NCI-H345 (cell line): ENCODE data around the gene CDKL1.
"Not testable (repeated sequence)": the region's sequence is repeated elsewhere in the genome, so short reads cannot be mapped to it uniquely, and the experiment has no call there.

Experiments used
- DNase-seq: peaks from one replicate; lab custom pipeline; 2025; lab: John Stamatoyannopoulos, UW

The CDKL1 gene

GRCh38 chr14:50357753-50358395 lies 38.8 kb downstream of the CDKL1 start:
- DNase-seq = no peak

- DNase-seq = no peak
Measured at GRCh38 chr14:50357124-50357523, 39.6 kb downstream of the CDKL1 start.

DNA sequence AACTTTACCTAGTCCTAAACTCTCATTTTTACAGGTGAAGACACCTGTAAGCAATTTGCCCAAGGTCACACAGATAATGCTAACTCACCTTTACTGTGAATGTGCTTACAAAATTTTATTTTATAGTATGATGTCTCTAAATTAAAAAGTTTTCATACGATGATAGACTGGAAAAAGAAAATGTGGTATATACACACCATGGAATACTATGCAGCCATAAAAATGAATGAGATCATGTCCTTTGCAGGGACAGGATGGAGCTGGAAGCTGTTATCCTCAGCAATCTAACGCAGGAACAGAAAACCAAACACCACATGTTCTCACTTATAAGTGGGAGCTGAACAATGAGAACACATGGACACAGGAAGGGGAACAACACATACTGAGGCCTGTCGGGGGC lies 40.4 kb downstream of the CDKL1 start:
- not testable (repeated sequence) for DNase-seq

DNA sequence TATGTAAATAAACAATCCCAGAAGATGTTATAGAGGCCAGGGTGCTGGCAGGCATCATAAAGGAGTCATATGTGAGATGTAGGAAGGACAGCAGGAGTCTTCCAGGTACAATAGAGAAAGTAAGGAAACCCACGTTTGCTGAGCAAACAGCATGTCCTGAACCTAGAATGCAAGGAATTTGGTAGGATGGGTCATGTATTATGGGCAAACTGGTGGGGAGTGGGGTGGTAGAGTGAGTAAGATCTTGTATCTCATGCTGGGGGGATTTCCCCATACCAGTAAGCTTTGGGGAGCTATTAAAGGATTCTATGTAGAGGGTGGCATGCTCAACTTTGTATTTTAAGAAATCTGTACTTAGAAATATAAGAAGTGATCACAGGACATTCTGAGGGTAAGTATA lies 41.0 kb downstream of the CDKL1 start:
- DNase-seq = no peak

GRCh38 chr14:50354527-50354926 lies 42.2 kb downstream of the CDKL1 start:
- DNase-seq = no peak

GRCh38 chr14:50353126-50353525 lies 43.6 kb downstream of the CDKL1 start:
- no peak for DNase-seq

DNA sequence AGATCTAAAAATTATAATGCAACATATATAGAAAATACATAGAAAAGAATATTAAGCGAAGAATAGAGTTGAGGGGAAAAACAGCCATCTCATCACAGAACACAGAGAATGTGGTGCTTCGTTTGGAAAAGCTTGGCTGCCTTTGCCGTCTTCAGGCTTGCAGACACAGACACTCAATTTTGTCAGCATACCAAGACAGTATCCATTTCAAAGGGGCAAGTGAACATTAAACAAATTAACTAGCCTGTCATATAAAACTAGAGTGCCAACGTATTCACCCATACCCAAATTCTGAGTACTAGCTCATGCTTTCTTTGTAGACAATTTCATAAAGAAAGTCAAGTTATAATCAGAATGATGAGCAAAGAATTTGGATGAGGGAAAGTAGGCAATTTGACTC lies 44.1 kb downstream of the CDKL1 start:
- DNase-seq = no peak

- DNase-seq = no peak
Measured at GRCh38 chr14:50350975-50351374, 45.7 kb downstream of the CDKL1 start.

DNA sequence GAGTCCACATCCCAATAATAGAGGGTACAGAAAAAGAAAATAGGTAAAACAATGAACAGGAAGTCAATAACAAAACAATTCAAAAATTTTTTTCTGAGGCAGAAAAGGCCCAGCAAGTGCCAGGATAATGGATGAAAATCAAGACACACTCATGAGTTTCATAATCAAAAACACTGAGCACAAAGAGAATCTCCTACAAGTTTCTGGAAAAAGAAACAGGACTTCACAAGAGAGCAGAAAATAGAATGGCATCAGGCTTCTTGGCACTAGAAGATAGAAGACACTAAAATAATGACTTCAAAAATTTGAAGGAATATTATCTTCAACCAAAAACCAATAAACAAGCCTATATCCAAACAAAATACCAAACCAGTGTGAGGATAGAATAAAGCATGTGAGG lies 47.7 kb downstream of the CDKL1 start:
- DNase-seq = no peak

- DNase-seq = no peak
Measured at GRCh38 chr14:50347521-50347920, 49.2 kb downstream of the CDKL1 start.

- no peak for DNase-seq
Measured at GRCh38 chr14:50345846-50346422, 50.7 kb downstream of the CDKL1 start.

DNA sequence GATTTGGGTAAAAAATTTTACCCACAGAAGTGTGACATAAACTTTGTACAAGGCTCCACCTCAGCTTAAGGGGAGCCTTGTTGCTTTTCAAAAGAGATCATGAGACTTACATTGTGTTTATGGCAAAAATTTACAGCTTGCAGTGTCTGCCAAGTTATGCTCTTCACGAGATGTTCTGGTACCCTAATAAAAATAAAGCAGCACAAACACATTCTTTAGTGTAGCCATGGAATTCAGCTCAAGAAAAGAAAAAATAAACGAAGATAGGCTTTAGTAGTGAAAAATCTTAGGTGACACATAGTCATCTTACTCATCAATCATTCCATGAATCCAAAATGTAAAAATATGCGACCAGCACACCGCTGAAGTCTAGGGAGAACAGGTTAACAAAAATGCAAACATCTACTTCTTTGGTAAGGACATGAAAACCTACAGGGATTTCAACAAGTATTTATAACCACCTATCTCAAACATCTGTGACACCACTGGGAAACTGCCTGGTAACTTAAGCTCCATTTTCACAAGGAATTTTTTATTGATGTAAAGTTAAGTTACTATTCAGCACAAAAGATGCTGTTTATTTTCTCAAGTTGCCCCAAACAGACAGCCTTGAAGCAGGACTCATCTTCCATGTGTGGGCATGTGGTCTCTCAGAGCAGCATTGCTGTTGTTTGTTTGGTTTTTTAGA lies 51.7 kb downstream of the CDKL1 start:
- no peak for DNase-seq

DNA sequence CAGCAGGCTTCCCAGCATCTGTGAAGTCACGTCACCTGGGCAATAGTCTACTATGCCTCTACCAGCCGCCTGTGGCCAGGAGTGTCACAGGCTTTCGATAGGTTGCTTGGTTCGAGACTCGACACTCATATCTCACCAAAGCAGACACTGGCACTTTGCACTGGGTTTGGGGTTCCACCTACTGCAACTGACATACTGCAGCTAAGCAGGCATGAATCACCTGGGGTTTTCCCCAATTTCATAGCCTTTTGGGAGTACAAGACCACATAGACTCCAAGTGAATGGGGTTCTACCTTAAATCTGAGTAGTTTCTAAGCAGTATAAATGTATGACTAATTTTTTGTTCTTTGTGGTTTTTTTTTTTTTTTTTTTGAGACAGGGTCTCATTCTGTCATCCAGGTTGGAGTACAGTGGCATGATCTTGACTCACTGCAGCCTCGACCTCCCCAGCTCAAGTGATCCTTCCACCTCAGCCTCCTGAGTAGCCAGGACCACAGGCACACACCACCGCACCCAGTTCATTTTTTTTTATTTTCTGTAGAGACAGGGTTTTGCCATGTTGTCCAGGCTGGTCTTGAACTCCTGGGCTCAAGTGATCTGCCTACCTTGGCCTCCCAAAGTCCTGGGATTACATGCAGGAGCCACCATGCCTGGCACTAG lies 52.4 kb downstream of the CDKL1 start:
- no peak for DNase-seq

DNA sequence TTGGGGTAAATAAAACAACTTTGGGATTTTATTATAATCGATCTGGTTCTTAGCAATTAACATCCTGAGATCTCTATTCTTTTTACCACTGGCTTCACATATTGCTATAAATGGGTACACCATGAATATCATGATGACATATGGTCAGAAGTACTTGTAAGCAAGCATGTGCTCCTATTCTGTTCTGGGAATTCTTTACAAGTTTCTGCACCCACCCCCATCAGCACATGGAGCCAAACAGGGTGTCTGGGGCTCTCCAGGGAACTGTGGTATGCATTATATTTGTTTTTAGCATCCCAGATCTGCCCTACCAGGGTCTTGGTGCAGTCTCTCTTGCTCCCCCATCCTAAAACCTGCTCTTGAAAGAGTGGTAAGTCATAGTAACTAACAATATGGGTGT lies 53.2 kb downstream of the CDKL1 start:
- DNase-seq = no peak

DNA sequence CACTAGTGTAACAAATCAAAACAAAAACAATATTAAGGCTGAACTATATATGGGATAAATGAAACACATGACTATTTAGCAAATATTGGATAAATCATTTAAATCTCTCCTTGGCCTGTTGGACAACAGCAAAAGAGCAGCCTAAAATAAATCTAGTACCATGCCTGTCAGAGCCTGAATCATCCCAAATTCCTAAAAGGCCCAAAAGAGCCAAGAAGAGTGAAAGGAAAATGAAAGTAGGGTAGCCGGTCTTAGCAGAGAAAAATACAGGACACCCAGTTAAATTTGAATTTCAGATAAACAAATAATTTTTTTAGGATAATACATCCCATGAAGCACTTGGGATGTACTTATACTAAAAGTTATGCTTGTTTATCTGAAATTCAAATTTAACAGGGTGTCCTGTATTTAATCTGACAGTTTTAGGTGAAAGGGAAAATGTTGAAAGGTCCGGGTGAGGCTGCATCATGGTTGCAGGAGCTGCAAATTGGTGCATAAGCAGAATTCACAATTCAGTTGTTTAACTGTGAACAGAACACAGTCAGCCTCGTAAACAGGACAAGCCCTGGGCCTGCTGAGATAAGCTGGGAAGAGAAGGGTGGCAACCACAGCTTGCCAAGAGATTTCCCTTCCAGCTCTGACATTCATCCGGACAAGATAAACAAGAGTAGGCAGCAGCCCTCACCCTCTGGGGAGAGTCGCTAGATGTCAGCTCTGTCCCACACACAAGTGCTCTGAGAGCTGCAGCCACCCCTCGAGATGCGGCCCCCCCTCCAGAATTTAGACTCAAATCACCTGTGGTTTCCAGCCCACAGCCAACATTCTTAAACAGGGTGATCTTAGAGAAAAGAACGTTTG lies 54.2 kb downstream of the CDKL1 start:
- DNase-seq = peak; percentile 37

GRCh38 chr14:50340963-50341362 lies 55.7 kb downstream of the CDKL1 start:
- DNase-seq = no peak

DNA sequence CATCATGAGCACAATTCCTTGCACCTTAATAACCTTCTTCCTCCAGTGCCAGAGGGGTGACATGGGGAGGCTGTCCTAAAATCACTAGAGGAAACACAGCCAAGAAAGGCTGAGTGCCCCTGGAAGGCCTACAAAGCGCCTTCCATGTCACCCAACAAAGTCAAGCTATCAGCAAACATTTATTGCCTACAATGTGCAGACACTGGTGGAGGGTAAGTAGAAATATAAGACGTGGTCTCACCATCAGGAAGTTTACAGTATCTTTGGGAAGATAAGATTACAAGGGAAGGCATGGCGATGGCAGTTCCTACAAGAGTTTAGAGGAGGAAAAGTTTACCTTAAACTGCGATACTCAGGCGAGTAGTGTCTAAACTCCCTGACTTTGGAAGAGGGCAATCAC lies 56.6 kb downstream of the CDKL1 start:
- no peak for DNase-seq

- DNase-seq = no peak
Measured at GRCh38 chr14:50339178-50339804, 57.4 kb downstream of the CDKL1 start.

DNA sequence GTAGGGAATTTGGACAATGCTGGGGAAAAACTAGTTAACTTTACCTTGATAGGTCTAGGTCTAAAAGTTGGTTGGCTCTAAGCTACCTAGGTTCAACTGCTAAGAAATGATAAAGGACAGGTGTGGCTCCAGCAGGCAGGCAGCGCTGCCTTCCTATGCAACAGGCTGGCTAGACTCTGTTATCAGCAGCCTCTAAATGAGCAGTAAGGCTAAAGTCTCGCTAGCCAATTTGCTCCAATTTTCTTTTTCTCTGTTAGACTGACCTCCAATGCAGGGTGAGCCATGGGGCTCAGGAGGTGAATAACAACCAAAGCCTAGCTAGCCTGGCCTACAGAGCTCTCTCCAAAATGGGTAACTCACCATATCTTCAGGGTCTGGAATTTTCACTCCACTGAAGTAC lies 58.1 kb downstream of the CDKL1 start:
- no peak for DNase-seq

DNA sequence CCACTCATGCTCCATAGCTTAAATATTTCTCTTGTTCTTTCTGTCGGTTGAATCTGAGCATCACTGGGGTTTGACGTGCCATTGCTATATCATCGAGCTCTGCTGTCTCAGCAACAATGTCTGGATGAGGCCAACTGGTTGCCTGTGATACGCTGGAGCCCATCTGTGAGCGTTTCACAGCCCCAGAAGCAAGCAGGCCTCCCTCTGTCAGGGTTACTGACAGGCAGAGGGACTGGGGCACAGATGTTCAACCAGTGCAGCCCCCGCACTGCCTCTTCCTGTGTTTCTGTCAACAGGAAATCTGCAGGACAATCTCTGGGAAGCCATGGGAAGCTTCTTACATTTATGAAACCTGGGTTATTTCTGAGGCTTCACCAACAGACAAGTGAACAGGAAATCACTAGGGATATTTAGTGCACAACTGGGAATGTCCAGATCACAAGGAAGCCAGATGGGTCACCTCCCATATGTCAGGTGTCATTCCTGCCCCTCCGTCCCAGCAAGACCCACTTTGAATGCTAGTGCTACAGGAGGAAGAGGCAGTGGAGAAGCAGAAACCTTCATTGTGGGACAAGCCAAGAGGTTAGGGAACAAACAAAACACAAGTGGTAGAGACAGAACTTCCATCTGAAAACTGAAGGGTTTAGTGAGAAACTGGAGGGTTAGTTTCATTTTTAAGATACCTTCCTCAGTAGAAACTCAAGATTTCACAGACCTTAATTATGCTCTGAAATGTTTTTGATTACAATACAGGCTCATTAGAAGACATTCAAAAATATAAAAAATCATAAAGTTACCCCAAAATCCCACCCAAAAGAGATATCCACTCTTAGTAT lies 60.5 kb downstream of the CDKL1 start:
- peak; percentile 19 for DNase-seq

- DNase-seq = peak; percentile 85
Measured at GRCh38 chr14:50335389-50335788, 61.3 kb downstream of the CDKL1 start.
